HG03159 (cell line): ENCODE data around the gene GALNT18.

Source experiments
- ATAC-seq: cut with Tn5 transposase; IDR thresholded peaks from one replicate; pipeline ENCODE4 v1.9.1; 2021; ENCODE audit warnings: mild to moderate bottlenecking, moderate library complexity; ENCODE audit not compliant: unreplicated experiment

Gene GALNT18

DNA sequence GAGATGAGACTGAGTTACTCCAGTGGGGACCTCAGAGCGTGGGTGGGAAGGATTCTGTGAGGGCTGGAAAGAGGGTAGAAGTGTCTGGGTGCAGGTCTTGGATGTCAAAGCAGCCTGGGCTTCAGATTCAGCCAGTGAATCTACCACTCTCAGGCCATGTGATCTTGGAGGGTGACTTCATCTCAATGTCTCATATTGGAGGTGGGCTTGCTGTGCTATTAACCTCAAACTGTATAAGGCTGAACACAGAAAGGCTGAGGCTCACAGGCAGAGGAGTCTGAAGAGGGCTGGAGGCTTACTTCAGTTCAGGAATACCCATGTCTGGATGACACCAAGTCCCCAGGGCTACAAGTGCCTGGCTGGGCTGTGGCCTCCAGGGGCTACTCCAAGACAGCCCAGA lies 332.1 kb downstream of the GALNT18 start:
- no peak for ATAC-seq

DNA sequence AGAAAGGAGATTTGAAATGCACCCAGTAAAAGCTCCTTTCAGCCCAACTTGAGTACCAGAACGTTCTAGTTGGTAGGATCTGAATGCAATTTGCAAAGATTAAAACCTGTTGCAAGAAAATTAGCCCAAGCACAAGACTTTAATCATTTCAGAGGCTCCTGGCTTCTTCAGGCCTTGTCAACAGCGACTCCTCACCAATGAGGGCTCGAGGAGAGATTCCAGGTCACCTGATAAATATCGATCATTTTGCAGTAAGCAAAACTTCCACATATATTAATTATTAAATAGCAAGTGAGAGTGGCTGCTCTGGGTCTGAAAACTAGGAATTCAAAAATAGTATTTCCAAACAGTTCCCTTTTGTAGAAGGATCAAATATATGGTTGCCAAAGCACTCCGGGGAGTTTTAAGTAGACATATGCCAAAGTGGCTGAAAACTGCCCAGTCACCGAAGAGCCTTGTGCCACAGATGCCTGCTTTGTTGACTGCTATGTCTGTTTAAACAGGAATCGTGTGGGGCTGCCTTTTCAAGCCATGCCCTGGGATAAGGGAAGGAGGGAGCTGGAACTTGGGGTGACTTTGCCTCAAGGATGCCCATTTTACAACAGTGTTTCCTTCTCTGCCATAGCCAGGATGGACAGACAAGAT lies 332.7 kb downstream of the GALNT18 start:
- ATAC-seq: no peak

DNA sequence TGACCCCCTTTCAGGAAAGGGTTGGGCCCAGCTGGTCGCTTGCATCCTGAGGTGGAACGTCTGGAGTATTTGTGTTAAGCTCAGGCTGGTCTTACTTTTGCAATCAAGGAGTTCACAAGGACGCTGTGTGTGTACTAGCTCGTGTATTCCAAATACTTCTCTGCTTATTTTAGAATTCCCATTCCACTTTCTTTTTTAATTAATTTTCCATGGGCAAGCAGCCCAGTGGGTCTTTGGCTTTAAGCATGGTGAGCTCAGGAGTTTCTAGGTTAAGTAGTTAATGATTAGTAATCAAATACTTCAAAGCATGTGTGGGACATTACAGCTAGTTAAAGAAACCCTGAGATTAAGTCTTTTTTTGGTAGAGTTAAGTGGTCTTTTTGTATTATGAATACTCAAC lies 337.3 kb downstream of the GALNT18 start:
- no peak for ATAC-seq

DNA sequence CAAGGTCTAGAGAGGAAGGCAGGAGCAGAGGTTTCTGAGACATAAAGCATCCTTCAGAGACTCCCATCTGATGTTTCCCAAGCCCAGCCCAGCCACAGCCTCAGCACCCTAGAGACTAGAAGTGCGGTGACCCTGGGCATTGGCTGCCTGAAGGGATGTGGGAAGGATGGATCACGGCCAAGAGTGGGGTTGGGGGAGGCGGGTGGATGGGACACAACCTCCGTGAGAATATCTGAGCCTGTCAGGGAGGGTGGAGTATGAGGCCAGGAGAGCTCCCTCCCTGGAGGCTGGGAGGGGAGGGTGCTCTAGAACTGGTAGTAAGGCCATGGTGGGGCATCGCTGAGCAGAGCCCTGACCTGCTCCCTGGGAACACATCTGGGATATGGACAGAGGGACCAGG lies 340.2 kb downstream of the GALNT18 start:
- no peak for ATAC-seq

DNA sequence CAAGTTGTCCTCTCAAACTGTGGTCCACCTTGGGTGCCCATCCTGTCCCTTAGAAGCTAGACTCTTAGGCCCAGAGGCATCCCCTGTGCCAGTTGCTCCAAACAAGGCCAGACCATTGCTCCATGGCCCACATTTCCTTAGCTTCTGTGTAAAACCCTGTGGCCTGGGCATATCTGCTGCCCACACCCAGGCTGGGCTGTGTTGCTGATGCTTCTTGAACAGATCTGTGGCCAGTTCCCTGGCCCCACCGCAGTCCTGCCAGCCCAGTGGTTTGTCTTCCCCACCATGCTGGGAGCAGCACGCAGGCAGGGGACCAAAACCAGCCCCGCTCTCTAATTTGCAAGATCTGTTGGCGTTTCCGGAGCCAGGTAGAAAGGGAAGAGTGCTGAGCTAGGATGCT lies 341.0 kb downstream of the GALNT18 start:
- ATAC-seq: no peak

DNA sequence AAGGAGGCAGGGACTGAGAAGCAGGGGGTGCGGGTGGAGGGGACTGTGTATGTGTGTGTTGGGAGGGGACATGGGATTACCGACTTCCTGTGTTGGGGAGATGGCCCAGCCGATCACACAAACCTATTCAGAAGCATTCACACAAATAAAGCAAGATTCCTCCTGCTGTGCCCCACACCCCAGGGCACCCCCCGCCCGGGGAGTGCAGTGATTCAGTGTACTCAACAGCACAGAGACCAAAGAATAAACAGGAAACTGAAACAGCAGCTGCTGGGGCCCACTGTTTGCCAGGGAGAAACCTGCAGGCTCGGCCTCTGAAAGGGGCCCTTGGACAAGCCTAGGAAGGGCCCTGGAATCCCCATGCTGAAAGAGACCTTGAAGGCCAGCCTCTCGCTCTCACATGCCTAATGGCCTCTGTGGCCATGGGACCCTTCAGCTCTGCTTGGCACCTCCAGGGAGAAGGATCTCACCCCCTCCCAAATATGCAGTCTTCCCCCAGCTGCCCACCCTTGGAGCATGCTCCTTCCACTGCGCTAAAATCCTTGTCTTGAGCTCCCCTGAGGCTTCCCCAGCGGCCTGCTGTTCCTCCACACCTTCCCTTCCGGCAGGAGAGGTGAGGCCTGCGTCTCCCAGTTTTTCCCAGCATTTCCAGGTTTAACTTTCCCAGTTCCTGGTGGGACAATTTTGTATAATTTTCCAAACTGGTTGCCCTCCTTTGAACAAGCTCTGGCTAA lies 341.7 kb downstream of the GALNT18 start:
- no peak for ATAC-seq

DNA sequence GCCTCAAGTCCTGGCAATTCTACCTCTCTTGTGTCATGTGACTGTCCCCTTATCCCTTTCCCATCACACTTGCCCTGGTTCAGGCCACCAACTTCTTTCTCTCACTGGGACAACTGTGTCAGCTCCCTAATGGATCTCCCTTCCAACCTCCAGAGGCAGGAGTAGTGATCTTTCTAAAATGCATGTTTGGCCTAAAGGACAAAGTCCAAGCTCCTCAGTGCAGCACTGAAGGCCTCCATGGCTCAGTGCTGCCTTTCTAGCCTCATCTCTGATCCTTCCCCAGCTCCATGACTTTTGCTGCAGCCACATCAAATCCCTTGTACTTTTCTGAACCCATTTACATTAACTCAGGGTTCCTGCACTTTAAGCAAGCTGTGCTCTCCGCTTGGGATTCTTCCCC lies 349.6 kb downstream of the GALNT18 start:
- ATAC-seq: no peak

DNA sequence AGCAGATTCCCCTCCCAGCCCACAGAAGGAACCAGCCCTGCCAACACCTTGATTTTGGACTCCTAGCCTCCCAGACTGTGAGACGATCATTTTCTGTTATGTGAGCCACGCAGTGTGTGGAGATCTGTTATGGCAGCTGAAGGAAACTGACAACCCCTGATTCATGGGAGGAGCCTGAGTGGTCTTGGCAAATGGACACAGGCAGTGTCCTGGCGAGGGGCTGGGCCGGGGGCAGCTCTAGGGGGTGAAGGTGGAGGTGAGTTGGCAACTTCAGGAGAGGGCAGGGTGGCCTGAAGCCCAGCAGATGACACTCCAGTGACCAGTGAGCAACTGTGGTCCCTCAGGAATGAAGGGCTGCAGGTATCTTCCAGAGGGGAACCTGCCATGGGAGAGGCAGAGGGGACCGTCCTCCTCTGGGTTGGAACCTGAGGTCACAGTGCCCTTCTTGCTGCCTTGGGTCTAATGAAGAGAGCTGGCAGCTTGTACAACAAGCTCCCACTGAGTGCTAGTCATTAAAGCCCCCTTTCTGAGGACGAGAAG lies 351.5 kb downstream of the GALNT18 start:
- no peak for ATAC-seq

DNA sequence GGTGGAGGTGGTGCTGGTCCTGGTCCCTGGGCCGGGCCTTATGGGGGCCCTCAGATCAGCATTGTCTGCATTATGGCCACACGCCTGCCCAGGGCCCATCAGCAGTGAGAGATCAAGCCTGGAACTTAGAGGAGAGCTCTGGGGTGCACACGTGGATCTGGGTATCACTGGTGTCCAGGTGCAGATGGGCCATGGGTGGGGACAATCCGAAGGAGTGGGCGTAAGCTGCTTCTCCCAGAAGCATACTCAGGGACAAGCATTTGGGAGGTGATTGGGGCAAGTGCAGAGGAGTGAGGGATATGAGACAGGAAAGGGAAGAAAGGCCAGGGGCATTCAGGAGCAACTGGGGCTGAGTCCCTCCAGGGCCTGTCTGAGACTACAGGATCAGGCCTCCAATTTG lies 353.1 kb downstream of the GALNT18 start:
- no peak for ATAC-seq

DNA sequence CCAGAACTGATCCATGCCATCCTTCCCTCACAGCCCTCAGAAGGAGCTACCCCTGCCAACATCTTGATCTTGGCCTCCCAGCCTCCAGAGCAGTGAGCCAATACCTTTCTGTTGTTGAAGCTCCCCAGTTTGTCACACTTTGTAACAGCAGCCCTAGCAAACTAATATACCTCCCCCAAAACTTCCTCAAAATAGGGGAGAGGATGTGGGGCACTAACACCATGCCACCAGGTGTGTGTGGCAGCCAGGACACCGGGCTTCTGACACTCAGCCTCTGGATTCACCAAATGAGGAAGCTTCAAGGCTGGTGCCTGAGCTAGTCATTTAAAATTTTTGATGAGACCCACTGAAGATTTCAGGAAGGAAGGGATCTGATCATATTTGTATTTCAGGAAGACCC lies 353.7 kb downstream of the GALNT18 start:
- no peak for ATAC-seq

DNA sequence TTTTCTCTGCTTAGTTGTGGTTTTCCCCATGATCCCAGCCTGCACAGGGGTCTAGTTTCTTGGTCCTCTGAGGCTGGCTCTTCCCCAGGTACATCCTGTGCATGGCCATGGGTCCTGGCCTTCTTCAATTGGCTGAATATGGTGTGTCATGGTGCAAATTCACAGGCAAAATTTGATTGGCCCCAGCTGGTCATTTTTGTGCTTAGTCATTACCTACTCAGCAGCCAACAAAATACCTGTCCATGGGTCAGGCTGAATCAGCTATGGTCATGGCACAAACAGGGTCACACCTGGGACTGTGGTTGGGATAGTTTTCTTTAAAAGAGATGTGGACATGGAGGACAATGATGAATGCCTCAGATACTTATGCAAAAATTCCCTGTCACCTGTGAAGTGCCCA lies 354.5 kb downstream of the GALNT18 start:
- no peak for ATAC-seq

DNA sequence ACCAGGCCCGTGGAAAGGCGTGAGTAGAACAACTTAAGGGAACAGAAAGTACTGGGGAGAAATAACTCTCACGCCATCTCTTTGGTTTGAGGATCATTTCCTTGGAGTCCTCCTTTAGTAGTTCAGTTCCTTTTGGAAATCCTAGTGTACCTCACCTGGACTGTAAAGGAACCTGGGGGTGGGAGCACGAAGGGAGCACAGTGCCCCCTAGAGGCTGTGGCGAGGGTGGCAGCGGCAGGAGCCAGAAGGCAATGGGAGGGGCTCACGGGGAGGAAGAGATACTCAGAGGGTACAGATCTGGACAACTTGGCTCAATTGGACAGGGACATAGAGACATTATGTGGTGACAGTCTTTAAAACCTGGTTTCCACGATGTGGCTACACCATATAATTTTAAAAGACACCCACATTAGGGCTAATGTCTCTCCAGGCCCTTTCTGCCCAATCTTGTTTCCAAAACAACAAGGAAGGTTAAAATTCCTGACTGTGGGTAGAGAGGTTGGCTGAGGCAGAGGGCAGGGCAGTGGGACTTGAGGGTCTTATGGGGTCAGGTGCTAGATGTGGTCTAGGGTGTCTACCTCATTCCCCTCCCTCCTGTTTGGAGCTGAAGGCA lies 355.7 kb downstream of the GALNT18 start:
- ATAC-seq: no peak

DNA sequence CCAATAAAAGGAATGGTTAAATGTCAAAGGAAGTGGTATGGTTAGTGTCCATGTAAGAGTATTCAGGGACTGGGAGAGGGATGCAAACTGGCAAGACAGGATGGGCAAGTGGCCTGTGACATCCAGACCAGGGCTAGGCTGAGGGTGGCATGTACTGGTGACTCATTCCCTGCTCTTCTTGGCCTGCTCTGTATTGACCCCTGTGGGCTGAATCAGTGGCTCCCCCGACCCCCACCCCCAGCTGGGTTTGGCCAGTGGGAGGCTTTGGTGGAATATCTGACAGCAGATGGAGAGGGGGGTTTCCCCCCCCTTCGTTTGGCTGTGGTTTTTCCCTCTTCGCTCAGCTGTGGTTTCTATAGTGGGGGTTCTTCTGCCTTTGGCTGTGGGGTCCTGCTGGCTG lies 356.5 kb downstream of the GALNT18 start:
- no peak for ATAC-seq

DNA sequence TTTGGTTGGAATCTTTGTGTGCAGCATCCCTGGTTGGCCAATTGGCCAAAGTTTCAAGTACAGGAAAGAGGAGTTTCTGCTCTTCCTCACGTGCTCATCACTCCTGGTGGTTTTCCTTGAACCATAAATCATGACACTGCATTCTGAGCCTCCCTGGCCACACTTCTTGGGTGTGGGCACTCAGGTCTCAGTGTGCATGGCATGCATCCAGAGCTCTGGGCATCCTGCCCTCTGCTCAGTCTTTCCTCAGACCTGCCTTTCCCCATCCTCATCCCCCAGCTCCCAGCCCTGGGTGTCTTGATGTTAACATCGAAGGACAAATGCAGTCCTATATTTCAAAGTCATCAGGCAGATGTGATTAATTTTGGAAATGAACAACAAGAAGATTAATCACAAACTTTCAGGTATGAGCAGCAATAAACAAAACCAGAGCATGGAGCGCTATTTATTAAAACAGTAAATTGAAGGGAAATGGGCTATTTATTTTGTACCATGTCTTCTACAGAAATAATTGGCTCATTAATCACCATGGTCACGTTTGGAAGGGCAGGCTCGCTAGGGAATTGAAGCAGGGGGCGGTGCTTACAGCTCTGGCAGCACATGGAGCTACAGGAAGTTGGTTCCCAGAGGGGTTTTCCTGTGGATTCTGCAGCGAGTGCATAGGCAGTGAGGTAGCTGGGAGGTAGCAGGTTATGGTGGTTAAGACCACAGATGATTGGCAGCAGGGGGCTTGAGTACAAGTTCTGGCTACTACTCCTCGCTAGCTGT lies 358.4 kb downstream of the GALNT18 start:
- ATAC-seq: no peak

DNA sequence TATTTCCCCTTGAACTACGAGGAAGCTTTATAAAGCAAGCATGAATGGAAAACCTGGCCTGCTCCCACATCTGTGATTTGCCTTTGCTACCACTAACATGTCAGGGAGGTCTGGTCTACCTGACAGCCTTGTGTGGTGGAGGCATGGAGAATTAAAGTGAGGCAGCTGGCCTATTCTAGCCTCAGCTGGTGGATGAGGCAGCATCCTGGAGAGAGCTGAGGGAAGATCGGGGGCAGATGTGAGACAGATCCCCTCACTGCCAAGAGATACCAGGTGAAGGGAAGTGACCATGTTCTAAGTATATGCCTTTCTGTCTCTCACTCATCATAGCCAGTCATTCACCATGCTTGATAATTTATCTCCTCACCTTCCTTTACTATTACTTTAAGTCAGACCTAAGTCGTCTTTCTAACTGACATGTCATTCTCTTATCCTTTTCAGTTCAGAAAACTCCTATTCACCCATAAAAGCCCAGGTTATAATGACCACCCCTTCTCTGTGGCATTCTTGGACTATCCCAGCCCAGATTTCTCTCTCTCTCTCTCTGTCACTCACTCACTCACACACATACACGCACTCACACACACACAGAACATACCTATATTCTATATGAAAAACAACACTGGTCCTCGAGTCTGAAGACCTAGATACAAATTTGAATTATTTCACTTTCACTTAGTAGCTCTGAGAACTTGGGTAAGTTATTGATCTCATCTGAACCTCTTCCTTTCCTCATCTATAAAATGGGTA lies 359.5 kb downstream of the GALNT18 start:
- ATAC-seq: no peak

DNA sequence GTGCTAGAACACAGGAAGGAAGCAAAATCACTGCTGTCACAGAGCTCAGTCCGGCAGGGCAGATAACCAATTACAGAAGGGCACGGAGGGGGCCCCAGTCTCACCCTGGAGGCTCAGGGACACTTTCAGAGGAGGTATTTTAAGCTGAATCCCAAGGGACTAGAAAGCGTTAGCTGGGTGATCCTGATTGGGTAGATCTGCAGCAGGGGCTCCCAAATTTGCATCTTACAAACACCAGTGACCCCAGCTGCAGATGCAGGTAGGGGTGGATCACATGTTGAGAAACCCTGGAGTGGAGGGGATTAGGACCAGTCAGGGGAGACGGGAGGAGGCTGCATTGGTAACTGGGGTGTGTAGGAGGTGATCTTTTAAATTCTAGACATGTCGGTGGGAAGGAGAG lies 360.2 kb downstream of the GALNT18 start:
- no peak for ATAC-seq

DNA sequence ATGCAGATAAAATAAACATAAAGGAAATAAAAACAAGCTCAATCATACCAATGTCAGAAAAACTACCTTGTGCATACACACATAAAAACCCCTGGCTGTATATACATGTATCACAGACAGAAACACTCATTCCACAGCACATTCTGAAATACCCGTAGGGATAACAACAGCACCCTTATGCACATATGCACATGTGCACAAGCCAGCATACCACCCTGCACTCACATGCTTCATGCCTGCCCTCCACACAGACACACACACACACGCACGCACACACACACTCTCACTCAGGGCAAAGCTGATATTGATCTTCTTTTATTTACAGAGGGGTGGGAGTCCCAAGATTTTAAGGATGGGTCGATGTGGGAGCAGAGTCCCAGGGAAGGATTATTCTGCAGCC lies 360.9 kb downstream of the GALNT18 start:
- ATAC-seq: no peak

DNA sequence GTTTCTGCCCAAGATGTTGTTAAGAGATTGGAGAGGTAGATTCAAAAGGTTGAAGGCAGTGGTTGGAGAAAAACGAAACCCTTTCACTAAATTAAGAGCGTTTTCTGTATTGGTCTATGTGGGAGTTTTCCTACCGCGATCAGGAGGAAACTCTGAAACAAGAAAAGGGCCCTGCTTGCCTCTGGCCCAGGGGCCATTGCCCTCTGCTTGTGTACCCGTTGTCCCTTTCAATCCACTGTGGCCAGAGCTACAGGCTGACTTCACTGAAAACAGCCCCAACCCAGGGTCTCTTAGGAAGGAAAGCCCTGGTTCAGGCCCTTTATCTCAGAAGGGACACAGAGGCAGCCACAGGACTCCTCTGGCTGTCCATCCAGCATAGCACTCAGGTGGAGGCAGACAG lies 367.8 kb downstream of the GALNT18 start:
- no peak for ATAC-seq

DNA sequence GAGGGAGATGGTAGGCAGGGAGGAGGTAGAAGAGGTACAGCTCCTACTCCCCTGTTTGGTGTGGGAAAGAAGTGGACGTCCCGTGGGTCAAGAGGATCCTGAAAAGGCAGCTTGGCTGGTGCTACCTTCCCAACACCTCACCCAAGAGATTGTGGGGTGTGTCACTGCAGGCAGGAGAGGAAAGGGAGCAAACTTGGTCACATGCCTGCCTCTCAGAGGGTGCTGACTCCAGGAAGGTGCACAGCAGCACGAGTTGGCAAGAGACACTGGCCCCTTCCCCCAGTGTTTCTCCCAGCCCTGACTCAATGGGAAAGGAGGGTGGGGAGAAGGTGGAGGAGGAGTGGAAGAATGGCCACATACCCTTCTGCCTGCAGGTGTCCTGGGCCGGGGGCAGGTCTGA lies 368.3 kb downstream of the GALNT18 start:
- ATAC-seq: no peak

DNA sequence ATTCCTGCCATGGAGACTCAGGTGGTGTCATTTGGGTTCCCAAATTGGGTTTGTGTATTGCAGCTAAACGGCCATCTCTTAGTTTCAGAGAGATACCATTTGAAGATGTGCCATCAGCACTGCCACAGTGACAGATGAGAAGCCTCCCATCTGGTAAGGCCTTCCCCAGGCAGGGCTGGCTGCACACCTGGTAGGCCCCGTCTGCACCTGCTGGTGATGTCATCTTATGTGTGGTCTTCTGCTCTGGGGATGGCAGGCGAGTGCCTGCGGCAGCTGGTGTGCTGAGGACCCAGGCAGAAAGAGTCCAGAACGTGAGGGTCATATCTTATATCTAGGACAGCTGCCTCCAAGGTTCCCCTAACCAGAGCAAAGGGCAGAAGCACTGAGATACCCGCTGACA lies 369.4 kb downstream of the GALNT18 start:
- no peak for ATAC-seq
